Activated CD4-positive, CD25-positive, alpha-beta regulatory T cell treated with anti-CD3 and anti-CD28 coated beads, Interleukin-2, amount 50 U/mL, for 16 hours (primary cell): ENCODE data around the gene BOC.

Experiments
- DNase-seq: peaks from one replicate; pipeline ENCODE4 v3.0.0-alpha.2; 2020; ENCODE audit warnings: low read depth, low spot score

Gene BOC

GRCh38 chr3:113247675-113248458, 36.5 kb downstream of the BOC start:
- DNase-seq, result no peak

- DNase-seq, result no peak
Measured at GRCh38 chr3:113249111-113249510, 37.8 kb downstream of the BOC start.

GRCh38 chr3:113249601-113250000, 38.2 kb downstream of the BOC start:
- DNase-seq, result no peak

- no peak for DNase-seq
Measured at GRCh38 chr3:113250566-113250965, 39.2 kb downstream of the BOC start.

DNA sequence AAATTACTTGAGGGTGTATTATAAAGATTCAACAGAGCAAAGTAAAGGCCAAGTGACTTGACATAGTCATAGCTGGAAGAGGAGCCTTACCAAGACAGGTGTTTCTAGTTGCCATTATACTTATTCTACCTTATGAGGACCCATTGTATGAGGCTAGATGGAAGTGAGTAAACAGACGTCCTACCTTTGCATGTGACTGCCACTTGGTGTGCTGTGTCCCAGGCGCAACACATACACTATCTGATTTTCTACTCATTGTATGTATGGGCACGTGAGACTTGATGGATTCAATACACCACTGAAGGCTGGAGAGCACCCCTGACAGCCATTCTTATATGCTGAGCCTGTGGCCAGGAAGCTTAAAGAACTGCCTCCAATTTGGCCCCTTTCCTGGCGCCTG, 40.5 kb downstream of the BOC start:
- no peak for DNase-seq

DNA sequence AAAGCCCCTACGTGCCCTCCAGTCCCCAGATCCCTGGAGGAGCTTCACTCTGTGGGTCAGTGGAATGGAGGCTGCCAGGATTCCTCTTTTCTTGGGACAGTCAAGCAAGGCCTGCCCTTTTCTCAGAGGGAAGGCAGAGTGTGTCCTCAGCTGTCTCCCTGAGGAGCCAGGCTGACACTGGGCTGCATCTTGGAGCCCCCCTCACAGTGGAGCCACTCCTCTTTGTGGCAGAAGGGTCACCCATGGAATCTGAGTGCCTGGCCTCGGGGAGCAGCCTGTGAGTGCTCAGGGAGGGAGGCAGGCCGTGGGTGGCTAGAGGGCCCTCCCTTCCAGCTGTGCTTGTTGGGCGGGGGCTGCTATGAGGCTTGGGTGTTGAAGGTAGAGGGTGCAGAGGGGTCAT, 41.2 kb downstream of the BOC start:
- DNase-seq, result no peak

GRCh38 chr3:113253702-113254101, 42.3 kb downstream of the BOC start:
- no peak for DNase-seq

- DNase-seq, result no peak
Measured at GRCh38 chr3:113254171-113254947, 43.0 kb downstream of the BOC start.

DNA sequence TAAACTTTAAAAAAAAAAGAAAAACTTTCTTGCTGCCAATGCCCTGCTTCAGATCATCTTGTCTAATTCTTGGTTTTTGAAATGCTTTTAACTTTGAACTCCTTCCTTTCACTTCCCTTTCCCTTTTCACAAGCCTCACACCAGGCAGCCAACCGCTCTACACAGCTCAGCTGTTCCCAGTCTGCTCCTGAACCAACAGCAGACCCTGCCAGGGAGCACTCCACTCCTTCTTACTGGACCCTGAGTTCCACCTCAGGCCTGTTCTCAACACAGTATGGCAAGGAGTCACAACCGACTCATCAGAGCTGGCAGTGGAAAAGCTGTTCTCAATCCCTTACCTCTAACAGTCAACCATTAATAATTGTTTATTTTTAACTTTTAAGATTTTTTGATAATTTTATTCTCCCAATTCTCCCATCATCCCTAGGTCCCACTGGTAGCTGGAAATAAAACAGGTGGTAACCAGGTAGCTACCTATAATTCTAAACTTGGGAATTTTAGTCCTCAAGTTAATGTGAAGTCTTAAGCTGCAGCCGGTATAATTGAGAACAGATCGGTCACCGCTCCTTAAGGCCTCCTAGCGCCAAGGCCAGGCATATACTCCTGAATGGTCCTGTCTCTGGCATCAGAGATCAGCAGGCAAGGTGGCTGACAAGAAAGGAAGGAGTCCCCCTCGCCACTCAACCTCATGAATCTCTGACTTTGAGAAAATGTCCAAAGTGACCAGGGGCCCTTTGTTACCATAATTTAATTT, 43.9 kb downstream of the BOC start:
- DNase-seq, result no peak

DNA sequence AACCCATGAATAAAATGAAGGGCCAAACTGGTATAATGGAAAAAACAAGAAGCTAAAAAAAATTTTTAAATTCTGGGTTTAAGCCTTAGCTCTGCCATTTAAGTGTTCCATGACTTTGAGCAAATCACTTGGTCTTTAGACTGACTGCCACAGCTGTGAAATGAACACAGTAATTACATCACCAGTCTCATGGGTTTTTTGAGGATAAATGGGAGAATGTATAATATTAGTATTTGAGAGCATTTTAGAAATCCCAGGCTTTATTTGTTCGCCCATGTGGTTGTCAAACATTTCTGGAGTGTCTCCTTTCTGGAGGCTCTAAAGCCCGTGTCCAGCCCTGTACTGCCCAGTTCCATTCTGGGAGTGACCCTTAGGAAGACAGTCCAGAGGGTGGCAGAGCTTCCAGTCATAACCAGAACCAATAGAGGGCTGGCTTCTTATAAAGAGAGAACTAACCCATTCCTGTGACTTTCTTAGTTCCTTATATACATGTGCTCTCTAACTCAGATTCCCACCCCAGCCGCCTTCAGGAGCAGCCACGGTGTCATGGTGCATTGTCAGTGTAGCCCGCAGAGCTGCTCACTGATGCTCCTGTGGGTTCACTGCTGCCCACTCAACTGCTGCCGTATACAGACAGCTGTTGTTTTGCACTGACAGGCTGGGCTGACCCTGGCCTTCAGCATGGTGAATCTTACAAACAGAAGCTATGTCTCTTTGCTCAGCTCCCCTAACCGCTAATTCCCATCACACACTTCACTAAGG, 44.7 kb downstream of the BOC start:
- DNase-seq, result no peak

DNA sequence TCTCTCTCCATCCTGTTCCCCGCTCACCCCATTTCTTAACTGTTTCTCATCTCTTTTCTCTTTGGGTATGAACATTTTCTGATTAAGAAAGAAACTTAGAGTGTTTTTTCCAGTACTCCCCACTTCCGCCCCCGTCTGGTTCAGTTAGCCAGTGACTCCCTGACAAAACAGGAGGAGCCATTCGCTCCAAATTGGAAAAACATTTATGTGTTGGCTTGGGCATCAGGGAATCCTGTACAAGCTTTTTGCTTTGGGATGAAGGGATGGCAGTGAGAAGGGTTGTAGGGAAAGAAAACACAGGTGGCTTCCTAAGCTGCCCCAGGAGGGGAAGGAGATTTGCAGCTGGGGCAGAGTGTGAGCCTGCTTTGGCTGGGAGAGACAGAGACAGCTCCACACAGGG, 47.0 kb downstream of the BOC start:
- DNase-seq, result no peak

DNA sequence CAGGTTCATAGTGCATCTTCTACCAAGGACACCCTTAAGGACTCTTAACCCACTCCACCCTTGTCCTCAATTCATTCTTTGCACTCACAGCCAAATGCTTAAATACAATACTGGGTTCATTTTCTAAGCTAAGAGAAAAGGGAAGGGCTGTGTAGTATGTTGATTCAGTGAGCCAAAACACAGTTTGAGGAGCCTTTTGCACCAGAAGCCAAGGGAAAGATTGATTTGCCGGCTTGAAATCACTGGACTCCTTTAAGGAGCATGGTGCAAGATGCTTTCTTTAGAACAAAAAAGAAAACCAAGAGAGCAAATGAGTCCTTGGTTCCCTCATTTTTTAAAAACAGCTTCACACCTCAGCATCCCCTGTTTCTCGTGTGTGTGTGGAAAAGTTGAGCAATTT, 47.8 kb downstream of the BOC start:
- no peak for DNase-seq

- no peak for DNase-seq
Measured at GRCh38 chr3:113261063-113261625, 49.8 kb downstream of the BOC start.

GRCh38 chr3:113261626-113262303, 50.4 kb downstream of the BOC start:
- DNase-seq, result no peak

DNA sequence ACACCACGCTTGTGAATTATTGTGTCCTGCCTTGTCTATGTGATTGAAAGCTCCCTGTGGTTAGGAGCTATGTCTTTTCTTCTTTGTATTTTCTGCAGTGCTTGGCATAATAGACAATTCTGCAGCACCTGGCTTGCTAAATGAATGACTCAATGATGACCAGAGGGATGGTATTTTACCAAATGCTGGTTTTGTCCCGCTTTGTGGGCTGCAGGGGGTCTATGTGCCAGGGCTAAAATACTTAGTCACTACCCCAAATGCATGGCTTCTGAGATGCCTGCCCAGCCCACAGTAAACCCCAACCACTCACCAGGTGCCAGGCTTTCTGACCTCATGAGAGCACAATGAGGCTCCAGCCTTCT, 50.9 kb downstream of the BOC start:
- no peak for DNase-seq

GRCh38 chr3:113263020-113263419, 51.7 kb downstream of the BOC start:
- no peak for DNase-seq

GRCh38 chr3:113263778-113264177, 52.4 kb downstream of the BOC start:
- no peak for DNase-seq

DNA sequence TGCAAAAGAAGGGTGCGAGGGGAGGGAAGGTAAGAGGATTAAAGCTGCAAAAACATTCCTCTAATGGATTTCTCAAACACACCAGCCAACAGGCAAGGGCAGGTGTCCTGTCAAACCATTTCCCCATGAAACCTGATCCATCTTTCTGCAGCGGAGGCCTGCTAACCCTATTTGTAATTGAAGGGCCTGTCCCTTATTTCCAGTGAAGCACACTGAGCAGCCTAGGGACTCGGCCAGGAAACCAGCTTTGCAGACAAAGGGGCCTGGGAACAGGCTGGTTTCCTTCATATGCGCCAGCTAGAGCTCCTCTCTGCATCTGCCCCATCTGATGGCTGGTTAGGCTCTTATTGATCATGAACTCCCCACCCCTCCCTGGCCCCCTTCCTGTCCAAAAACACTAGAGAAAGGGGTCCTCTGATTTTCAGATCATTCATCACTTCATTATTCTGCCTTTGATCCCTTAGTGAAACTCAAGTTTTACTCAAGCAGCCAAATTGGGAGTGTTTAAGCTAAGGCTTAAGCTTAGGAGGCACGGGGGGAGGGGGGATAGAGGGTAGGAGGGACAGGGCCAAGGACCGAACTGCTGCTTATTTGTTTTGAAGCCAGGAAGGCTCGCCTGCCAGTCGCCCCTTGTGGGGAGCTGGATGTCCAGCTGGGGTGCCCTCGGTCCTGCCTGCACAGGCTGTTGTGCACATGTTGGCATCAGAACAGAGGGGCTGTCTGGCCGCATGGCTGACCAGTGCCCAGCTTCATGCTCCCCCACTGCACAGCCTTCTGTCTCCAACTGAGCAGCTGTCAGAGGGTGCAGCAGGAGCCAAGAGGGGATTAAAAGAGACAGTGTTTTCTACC, 53.1 kb downstream of the BOC start:
- no peak for DNase-seq

- DNase-seq, result no peak
Measured at GRCh38 chr3:113265231-113265630, 53.9 kb downstream of the BOC start.

- no peak for DNase-seq
Measured at GRCh38 chr3:113266738-113267137, 55.4 kb downstream of the BOC start.
